Measurements from ENCODE around the gene ACTG2. TPM values are rescaled to one million over a fixed set of nuclear protein-coding genes. Genes with fewer than 3 reads are reported as not detected.

ACTG2 gene
- total and polyA plus RNA-seq, 10 of the 15 experiments (the other 5 are each of a cell fraction or from before 2014, with no cell fraction given): 0.06 to 0.97 (median 0.12) TPM; not detected in 7

GRCh38 chr2:73907840-73908452, 15.1 kb downstream of the ACTG2 start (continued):
- TF ChIP-seq, protein P1, sequence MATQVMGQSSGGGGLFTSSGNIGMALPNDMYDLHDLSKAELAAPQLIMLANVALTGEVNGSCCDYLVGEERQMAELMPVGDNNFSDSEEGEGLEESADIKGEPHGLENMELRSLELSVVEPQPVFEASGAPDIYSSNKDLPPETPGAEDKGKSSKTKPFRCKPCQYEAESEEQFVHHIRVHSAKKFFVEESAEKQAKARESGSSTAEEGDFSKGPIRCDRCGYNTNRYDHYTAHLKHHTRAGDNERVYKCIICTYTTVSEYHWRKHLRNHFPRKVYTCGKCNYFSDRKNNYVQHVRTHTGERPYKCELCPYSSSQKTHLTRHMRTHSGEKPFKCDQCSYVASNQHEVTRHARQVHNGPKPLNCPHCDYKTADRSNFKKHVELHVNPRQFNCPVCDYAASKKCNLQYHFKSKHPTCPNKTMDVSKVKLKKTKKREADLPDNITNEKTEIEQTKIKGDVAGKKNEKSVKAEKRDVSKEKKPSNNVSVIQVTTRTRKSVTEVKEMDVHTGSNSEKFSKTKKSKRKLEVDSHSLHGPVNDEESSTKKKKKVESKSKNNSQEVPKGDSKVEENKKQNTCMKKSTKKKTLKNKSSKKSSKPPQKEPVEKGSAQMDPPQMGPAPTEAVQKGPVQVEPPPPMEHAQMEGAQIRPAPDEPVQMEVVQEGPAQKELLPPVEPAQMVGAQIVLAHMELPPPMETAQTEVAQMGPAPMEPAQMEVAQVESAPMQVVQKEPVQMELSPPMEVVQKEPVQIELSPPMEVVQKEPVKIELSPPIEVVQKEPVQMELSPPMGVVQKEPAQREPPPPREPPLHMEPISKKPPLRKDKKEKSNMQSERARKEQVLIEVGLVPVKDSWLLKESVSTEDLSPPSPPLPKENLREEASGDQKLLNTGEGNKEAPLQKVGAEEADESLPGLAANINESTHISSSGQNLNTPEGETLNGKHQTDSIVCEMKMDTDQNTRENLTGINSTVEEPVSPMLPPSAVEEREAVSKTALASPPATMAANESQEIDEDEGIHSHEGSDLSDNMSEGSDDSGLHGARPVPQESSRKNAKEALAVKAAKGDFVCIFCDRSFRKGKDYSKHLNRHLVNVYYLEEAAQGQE (IDR thresholded peaks at IDR 0.05; ENCODE audit: low read depth, low read length): no peak
- no peak for TF ChIP-seq ETV6 (conservative IDR thresholded peaks at IDR 0.05 in 1 of 2, IDR thresholded peaks at IDR 0.05 in 1 of 2; ENCODE audit: borderline replicate concordance in 1 of 2, low read depth in 1 of 2)
- TF ChIP-seq HCFC1 (IDR thresholded peaks at IDR 0.05; ENCODE audit: low read length): no peak
- peak; percentile 3; the same call in 1 of the 2 replicates for TF ChIP-seq SPI1 (IDR thresholded peaks at IDR 0.05; ENCODE audit: borderline replicate concordance, insufficient read depth, low read depth, low read length)
- 0 out of 2 replicates have a peak, but pooled peaks have one; percentile 38 for TF ChIP-seq ZNF24 (IDR thresholded peaks at IDR 0.05)
- TF ChIP-seq ZNF207 (IDR thresholded peaks at IDR 0.05; ENCODE audit: borderline replicate concordance): no peak
- TF ChIP-seq CHD4 (IDR thresholded peaks at IDR 0.05): no peak
- no peak for TF ChIP-seq RBBP5 (conservative IDR thresholded peaks at IDR 0.05)
- no peak for TF ChIP-seq STAT3 (IDR thresholded peaks at IDR 0.05; ENCODE audit: low read depth, low read length)
- no peak for TF ChIP-seq HSF1 (IDR thresholded peaks at IDR 0.05; ENCODE audit: low read depth, low read length)
- no peak for TF ChIP-seq GATAD2B (conservative IDR thresholded peaks at IDR 0.05; ENCODE audit: low read depth)
- TF ChIP-seq ZBED1 (IDR thresholded peaks at IDR 0.05; ENCODE audit: borderline replicate concordance): no peak
- TF ChIP-seq SUZ12 (IDR thresholded peaks at IDR 0.05; ENCODE audit: unreplicated experiment): no peak
- no peak for TF ChIP-seq TAF1 (IDR thresholded peaks at IDR 0.05; ENCODE audit: borderline replicate concordance, low read depth, low read length)
- TF ChIP-seq JUND (IDR thresholded peaks at IDR 0.05; ENCODE audit: low read depth, low read length): no peak
- TF ChIP-seq SRF (IDR thresholded peaks at IDR 0.05; ENCODE audit: low read depth in 2 of 2, low read length in 2 of 2): no peak
- TF ChIP-seq, protein P2, sequence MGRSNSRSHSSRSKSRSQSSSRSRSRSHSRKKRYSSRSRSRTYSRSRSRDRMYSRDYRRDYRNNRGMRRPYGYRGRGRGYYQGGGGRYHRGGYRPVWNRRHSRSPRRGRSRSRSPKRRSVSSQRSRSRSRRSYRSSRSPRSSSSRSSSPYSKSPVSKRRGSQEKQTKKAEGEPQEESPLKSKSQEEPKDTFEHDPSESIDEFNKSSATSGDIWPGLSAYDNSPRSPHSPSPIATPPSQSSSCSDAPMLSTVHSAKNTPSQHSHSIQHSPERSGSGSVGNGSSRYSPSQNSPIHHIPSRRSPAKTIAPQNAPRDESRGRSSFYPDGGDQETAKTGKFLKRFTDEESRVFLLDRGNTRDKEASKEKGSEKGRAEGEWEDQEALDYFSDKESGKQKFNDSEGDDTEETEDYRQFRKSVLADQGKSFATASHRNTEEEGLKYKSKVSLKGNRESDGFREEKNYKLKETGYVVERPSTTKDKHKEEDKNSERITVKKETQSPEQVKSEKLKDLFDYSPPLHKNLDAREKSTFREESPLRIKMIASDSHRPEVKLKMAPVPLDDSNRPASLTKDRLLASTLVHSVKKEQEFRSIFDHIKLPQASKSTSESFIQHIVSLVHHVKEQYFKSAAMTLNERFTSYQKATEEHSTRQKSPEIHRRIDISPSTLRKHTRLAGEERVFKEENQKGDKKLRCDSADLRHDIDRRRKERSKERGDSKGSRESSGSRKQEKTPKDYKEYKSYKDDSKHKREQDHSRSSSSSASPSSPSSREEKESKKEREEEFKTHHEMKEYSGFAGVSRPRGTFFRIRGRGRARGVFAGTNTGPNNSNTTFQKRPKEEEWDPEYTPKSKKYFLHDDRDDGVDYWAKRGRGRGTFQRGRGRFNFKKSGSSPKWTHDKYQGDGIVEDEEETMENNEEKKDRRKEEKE (IDR thresholded peaks at IDR 0.05): no peak
- TF ChIP-seq SIN3A (IDR thresholded peaks at IDR 0.05; ENCODE audit: low read depth, low read length): no peak
- TF ChIP-seq, protein P3, sequence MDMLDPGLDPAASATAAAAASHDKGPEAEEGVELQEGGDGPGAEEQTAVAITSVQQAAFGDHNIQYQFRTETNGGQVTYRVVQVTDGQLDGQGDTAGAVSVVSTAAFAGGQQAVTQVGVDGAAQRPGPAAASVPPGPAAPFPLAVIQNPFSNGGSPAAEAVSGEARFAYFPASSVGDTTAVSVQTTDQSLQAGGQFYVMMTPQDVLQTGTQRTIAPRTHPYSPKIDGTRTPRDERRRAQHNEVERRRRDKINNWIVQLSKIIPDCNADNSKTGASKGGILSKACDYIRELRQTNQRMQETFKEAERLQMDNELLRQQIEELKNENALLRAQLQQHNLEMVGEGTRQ (IDR thresholded peaks at IDR 0.05; ENCODE audit: borderline replicate concordance, low read depth, low read length): peak; percentile 54; the same call in 1 of the 2 replicates
- no peak for TF ChIP-seq ASH2L (IDR thresholded peaks at IDR 0.05; ENCODE audit: borderline replicate concordance, low read depth)
- peak; percentile 77 to 78 for TF ChIP-seq BHLHE40 (IDR thresholded peaks at IDR 0.05; ENCODE audit: borderline replicate concordance in 1 of 2, low read depth in 2 of 2, low read length in 1 of 2)
- peak; percentile 70 for TF ChIP-seq YY1 (IDR thresholded peaks at IDR 0.05; ENCODE audit: low read depth, low read length)
